Bronchial epithelial cell (primary cell): ENCODE measurements around the gene ZNF219. TPM values are rescaled to one million over a fixed set of nuclear protein-coding genes. Genes with fewer than 3 reads are reported as not detected.
A peak's percentile ranks its signal among the peaks of the same experiment; 100 is the strongest.

Experiments used
- DNase-seq: peaks from one replicate; pipeline ENCODE4 v3.0.0-alpha.2; 2010; ENCODE audit warnings: low read depth
- FAIRE-seq: peaks from 2 replicates; lab custom pipeline; 2011; peaks lifted over from hg19 to GRCh38; lab: Jason Lieb, UNC
- H3K27me3 ChIP-seq: 2 replicates; pipeline ENCODE4 v1.5.1; 2011; ENCODE audit warnings: low read length; ENCODE audit not compliant: control insufficient read depth, insufficient read depth
- H3K36me3 ChIP-seq: 2 replicates; pipeline ENCODE4 v1.5.1; 2011; ENCODE audit warnings: low read length; ENCODE audit not compliant: control insufficient read depth, insufficient read depth
- H3K4me3 ChIP-seq: 2 replicates; pipeline ENCODE4 v1.5.1; 2011; ENCODE audit warnings: mild to moderate bottlenecking, low read depth, low read length, control low read depth
- total RNA-seq: library from RNA; depleted of rRNA; stranded (reverse); fragments of >200 nt; gene quantifications from 2 replicates; pipeline ENCODE4 v1.2.1, GENCODE V29; 2014
- TF ChIP-seq, protein P1 (sequence below): IDR thresholded peaks from 2 replicates; pipeline ENCODE4 v1.5.1; 2011; ENCODE audit warnings: mild to moderate bottlenecking, moderate library complexity, low read length, control low read depth, inconsistent platforms; ENCODE audit not compliant: insufficient read depth, severe bottlenecking

ZNF219 gene
- total RNA-seq, 1 donor from 2014 or later = 8.2 TPM

GRCh38 chr14:21089877-21090193 is 8.6 kb downstream of the ZNF219 start:
- DNase-seq (no peak), FAIRE-seq (no peak)
- peaks cover 15% of the 10 kb centered on the region for H3K36me3 ChIP-seq
- H3K27me3 ChIP-seq = no peaks in the 10 kb centered on the region
- H3K4me3 ChIP-seq = no peak overlapping the region
- TF ChIP-seq, protein P1, sequence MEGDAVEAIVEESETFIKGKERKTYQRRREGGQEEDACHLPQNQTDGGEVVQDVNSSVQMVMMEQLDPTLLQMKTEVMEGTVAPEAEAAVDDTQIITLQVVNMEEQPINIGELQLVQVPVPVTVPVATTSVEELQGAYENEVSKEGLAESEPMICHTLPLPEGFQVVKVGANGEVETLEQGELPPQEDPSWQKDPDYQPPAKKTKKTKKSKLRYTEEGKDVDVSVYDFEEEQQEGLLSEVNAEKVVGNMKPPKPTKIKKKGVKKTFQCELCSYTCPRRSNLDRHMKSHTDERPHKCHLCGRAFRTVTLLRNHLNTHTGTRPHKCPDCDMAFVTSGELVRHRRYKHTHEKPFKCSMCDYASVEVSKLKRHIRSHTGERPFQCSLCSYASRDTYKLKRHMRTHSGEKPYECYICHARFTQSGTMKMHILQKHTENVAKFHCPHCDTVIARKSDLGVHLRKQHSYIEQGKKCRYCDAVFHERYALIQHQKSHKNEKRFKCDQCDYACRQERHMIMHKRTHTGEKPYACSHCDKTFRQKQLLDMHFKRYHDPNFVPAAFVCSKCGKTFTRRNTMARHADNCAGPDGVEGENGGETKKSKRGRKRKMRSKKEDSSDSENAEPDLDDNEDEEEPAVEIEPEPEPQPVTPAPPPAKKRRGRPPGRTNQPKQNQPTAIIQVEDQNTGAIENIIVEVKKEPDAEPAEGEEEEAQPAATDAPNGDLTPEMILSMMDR = no peak

GRCh38 chr14:21089271-21089670 is 9.2 kb downstream of the ZNF219 start:
- peaks cover 15% of the 10 kb centered on the region for H3K36me3 ChIP-seq
- H3K4me3 ChIP-seq = no peak overlapping the region
- H3K27me3 ChIP-seq = no peaks in the 10 kb centered on the region
- FAIRE-seq = no peak
- TF ChIP-seq, protein P1 = no peak
- DNase-seq = no peak

DNA sequence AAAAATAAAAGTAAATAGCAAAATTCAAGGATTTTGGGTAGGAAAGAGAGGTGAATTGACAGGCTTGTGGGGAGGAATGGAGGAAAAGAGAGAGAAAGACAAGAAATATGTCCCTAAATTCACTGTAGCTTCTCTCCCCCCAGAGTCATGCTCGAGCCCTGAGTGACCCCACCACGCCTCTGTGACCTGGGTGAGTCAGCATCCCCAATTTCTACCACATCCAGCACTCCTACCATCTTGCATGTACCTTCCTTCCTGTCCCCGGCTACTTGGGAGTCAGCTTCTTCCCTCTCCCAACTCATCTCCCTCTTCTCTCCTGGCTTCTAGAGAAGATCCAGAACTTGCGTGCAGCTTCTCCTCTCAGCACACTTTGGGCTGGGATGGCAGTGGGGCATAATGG is 9.8 kb downstream of the ZNF219 start:
- Histone ChIP-seq H3K27me3 (no peaks in the 10 kb centered on the region), H3K36me3 (peaks cover 15% of the 10 kb centered on the region), H3K4me3 (no peak overlapping the region)
- FAIRE-seq (peak; percentile 13), DNase-seq (no peak)
- TF ChIP-seq, protein P1 = no peak

DNA sequence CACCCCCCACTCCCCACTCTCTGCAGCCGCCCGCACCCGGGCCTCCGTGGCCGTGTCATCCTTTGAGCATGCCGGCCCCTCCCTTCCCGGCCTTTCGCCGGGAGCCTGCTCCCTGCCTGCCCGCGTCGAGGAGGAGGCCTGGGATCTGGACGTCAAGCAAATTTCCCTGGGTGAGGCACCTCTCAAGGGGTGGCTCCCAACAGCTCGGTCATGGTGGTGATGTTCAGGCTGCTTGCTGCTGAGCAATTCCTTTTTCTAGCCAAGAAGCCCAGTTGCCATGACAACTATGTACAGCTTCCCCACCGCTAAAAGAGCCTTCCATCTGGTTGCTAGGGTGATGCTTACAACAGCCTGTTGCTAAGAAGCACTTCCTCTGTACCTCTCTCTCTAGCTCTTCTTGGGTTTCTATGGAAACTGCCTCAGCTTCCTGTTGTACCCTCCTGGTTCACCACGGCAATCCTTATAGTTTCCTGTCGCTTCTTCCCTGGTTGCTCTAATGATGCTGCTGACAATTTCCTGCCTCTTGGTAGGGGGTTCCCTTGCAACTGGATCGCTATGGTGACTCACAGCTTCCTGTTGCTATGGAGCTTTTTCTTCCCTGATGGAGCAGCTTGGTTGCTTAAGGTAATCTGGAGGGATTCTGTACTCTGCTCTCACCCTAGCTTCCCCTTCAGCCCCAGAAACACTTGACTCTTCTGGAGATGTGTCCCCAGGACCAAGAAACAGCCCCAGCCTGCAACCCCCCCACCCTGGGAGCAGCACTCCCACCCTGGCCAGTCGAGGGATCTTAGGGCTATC is 11.0 kb downstream of the ZNF219 start:
- peak; percentile 84 for DNase-seq
- H3K4me3 ChIP-seq = no peak overlapping the region
- TF ChIP-seq, protein P1 = no peak
- no peak for FAIRE-seq
- H3K36me3 ChIP-seq = peaks cover 15% of the 10 kb centered on the region
- H3K27me3 ChIP-seq = no peaks in the 10 kb centered on the region

DNA sequence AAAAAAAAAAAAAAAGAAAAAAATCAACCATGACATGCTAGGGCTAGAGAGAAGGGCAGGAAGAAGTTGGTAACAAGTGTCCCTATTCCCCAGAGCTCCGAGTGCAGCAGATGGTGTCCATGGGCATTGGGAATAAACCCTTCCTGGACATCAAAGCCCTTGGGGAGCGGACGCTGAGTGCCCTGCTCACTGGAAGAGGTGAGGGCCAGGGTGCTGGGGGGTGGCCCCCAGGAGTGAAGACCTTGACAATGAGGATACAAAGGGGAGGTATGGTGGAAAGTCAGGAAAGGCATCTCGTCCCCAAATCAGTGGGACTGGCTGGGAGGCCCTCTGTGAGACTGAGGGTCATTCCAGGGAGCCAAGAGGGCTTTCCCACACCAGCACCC is 11.6 kb downstream of the ZNF219 start:
- Histone ChIP-seq H3K27me3 (no peaks in the 10 kb centered on the region), H3K36me3 (peaks cover 11% of the 10 kb centered on the region), H3K4me3 (no peak overlapping the region)
- TF ChIP-seq, protein P1 = no peak
- no peak for DNase-seq
- FAIRE-seq = no peak
